ENCODE data around the gene RABGAP1L.

The RABGAP1L gene

GRCh38 chr1:174960362-174960761 lies 801.0 kb downstream of the RABGAP1L start:
- DNase-seq (ENCODE audit: insufficient read length) (no peak), FAIRE-seq (no peak)
- TF ChIP-seq POLR2AphosphoS5 (IDR thresholded peaks at IDR 0.05; ENCODE audit: low read depth, low read length) (no peak), POLR2A (IDR thresholded peaks at IDR 0.05; ENCODE audit: low read depth, low read length) (no peak), TAF1 (IDR thresholded peaks at IDR 0.05; ENCODE audit: borderline replicate concordance, low read depth, low read length) (no peak)

- FAIRE-seq (no peak), DNase-seq (ENCODE audit: insufficient read length) (no peak)
- no peak for TF ChIP-seq POLR2AphosphoS5 (IDR thresholded peaks at IDR 0.05; ENCODE audit: low read depth, low read length)
- TF ChIP-seq POLR2A (IDR thresholded peaks at IDR 0.05; ENCODE audit: low read depth, low read length), result no peak
- TF ChIP-seq TAF1 (IDR thresholded peaks at IDR 0.05; ENCODE audit: borderline replicate concordance, low read depth, low read length), result no peak
Measured at GRCh38 chr1:174963529-174964125, 804.3 kb downstream of the RABGAP1L start.

DNA sequence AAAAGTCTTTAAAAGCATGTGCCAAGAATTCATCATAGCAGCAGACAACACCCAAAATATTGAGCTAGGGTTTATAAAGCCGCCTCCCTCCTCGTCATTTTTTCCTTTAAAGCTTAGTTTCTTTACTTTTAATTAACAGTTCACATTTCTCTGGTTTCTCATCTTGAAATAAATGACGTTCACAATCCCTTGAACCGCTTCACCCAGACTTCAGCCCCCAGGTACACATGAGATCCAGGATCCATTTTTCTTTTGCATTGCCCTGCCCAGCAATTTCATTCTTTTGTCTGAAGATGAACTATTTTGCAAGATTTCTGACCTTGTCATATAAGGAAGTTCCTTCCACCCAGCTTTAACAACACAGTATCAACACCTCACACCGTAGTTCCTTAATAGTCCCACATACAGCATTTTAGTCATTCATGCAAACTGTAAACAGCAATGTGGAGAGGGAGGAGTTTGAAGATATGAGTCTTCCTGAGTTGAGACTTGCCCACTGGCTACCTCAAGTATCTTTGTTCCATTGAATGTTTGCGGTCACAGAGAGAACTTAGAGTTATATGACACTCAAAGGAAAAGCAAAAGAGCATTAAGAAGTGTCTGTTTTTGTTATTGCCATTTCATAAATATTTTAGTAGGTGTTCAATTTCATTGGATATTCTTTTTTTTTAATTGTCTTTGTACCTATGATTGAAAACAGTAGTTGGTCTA lies 805.1 kb downstream of the RABGAP1L start:
- no peak for FAIRE-seq
- no peak for DNase-seq (ENCODE audit: insufficient read length)
- TF ChIP-seq TAF1 (IDR thresholded peaks at IDR 0.05; ENCODE audit: borderline replicate concordance, low read depth, low read length), result no peak
- no peak for TF ChIP-seq POLR2AphosphoS5 (IDR thresholded peaks at IDR 0.05; ENCODE audit: low read depth, low read length)
- TF ChIP-seq POLR2A (IDR thresholded peaks at IDR 0.05; ENCODE audit: low read depth, low read length), result no peak

- FAIRE-seq (no peak), DNase-seq (ENCODE audit: insufficient read length) (no peak)
- no peak for TF ChIP-seq POLR2A (IDR thresholded peaks at IDR 0.05; ENCODE audit: low read depth, low read length)
- no peak for TF ChIP-seq TAF1 (IDR thresholded peaks at IDR 0.05; ENCODE audit: borderline replicate concordance, low read depth, low read length)
- TF ChIP-seq POLR2AphosphoS5 (IDR thresholded peaks at IDR 0.05; ENCODE audit: low read depth, low read length), result no peak
Measured at GRCh38 chr1:174964972-174965361, 805.6 kb downstream of the RABGAP1L start.

DNA sequence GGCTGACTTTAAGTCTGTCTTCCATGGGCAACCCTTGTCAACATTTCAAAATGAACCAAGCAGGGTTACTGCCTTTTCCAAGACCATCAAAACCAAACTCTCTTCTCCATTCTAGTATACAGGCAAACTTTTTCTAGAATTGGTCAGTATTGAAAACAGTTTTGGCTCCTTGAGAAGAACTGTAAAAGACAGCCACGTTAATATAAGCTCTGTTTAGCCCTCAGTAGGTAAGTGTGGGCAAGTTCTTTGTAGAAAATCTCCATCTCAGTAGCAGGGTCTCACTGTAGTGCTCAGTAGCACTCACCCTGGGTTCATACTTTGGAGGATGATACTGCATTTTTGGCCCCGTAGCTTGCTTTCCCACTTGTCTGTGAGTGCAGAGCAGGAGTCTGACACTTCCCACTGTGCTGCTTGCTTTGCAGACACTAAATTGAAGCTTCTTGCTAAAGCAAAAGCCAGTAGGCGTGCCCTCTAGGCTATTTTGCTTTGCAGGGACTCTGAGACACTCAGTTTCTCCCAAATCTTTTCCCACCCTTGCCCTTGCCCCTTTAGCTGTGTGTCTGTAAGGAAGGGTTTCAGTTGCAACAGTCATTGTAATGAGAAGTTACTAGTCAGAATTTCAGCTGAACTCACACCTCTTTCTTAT lies 806.2 kb downstream of the RABGAP1L start:
- DNase-seq (ENCODE audit: insufficient read length) (no peak), FAIRE-seq (no peak)
- TF ChIP-seq TAF1 (IDR thresholded peaks at IDR 0.05; ENCODE audit: borderline replicate concordance, low read depth, low read length) (no peak), POLR2A (IDR thresholded peaks at IDR 0.05; ENCODE audit: low read depth, low read length) (no peak), POLR2AphosphoS5 (IDR thresholded peaks at IDR 0.05; ENCODE audit: low read depth, low read length) (no peak)

- DNase-seq (ENCODE audit: insufficient read length) (no peak), FAIRE-seq (no peak)
- TF ChIP-seq POLR2AphosphoS5 (IDR thresholded peaks at IDR 0.05; ENCODE audit: low read depth, low read length) (no peak), TAF1 (IDR thresholded peaks at IDR 0.05; ENCODE audit: borderline replicate concordance, low read depth, low read length) (no peak), POLR2A (IDR thresholded peaks at IDR 0.05; ENCODE audit: low read depth, low read length) (no peak)
Measured at GRCh38 chr1:174966008-174966572, 806.8 kb downstream of the RABGAP1L start.

DNA sequence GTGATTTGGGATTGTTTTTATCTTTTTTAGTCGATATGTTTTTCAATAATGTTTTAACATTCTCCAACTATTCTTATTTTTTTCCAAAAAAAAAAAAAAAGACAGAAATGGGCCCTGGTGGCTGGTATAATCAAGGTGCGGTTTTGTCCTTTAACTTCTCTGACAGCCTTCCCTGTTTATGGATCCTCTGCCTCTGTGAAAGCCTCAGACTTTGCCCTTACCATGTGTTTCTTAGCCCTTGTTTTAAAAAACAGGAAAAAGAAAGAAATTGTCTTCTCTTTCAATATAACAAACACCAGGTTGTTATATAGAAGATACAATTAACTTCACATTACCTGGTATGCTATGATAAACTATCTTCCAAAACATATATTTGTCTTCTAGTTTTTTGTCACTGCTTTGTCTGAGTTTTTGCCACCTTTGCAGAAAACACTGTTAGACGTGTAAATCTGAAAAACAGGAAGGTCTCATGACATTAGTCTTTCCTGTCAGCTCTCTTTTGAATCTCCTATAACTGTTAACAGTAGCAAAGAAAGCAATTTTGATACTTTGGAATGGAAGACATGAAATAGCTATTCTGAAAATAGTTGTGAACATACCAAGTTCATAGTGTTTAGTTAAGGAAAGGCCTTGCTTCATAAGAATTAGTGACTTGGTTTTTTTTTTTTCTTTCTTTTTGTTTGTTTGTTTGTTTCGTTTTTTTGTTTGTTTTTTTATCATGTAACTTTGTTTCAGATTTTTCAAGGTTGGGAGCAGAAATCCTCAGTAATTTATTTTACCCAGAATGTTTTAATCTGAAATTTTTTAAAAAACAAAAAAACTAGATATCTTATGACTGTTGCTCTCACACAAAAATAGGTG lies 808.8 kb downstream of the RABGAP1L start:
- DNase-seq (ENCODE audit: insufficient read length) (no peak), FAIRE-seq (peak; percentile 42)
- TF ChIP-seq POLR2AphosphoS5 (IDR thresholded peaks at IDR 0.05; ENCODE audit: low read depth, low read length) (no peak), TAF1 (IDR thresholded peaks at IDR 0.05; ENCODE audit: borderline replicate concordance, low read depth, low read length) (no peak), POLR2A (IDR thresholded peaks at IDR 0.05; ENCODE audit: low read depth, low read length) (no peak)

GRCh38 chr1:174968750-174969244 lies 809.5 kb downstream of the RABGAP1L start:
- no peak for TF ChIP-seq POLR2A (IDR thresholded peaks at IDR 0.05; ENCODE audit: low read depth, low read length)
- no peak for TF ChIP-seq POLR2AphosphoS5 (IDR thresholded peaks at IDR 0.05; ENCODE audit: low read depth, low read length)
- TF ChIP-seq TAF1 (IDR thresholded peaks at IDR 0.05; ENCODE audit: borderline replicate concordance, low read depth, low read length), result no peak
- no peak for DNase-seq (ENCODE audit: insufficient read length)
- peak; percentile 73 for FAIRE-seq

DNA sequence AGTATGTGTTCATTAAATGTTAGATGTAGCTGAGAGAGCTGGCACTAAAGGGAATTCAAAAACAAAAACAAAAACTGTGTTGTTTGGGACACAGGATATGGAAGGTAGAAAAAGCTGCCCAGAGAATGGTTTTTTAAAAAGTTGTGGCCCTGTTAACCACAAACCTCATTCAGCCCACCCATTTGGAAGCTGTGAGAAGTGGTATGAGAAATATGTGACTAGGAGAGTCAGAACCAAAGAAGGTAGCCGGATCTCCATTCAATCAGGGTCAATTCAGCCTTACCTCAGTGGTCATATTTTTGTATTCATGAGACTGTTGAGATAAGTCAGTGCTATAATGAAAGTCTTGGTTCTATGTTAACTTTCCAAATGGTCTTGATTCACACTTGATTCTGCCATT lies 810.7 kb downstream of the RABGAP1L start:
- DNase-seq (ENCODE audit: insufficient read length) (no peak), FAIRE-seq (no peak)
- TF ChIP-seq POLR2A (IDR thresholded peaks at IDR 0.05; ENCODE audit: low read depth, low read length), result no peak
- no peak for TF ChIP-seq TAF1 (IDR thresholded peaks at IDR 0.05; ENCODE audit: borderline replicate concordance, low read depth, low read length)
- TF ChIP-seq POLR2AphosphoS5 (IDR thresholded peaks at IDR 0.05; ENCODE audit: low read depth, low read length), result no peak

DNA sequence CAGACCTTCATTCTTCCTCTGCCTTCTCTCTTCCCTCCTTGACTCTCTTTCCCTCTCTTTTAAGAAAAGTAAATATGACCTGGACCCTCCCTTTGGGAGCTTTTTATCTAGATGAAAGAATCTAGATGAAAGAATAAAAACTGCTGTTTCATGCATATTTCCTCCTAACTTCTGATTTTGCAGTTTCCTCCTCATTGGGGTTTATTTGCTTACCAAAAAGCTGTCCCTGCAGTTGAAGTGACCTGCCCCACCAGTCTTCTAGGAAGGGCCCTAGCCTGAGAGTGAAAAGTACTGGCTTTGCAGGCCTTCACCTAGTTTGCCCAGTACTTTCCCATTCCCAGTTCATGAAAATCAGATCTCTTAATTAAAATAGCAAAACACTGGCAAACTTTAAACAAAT lies 812.1 kb downstream of the RABGAP1L start:
- TF ChIP-seq POLR2A (IDR thresholded peaks at IDR 0.05; ENCODE audit: low read depth, low read length), result no peak
- TF ChIP-seq POLR2AphosphoS5 (IDR thresholded peaks at IDR 0.05; ENCODE audit: low read depth, low read length), result no peak
- TF ChIP-seq TAF1 (IDR thresholded peaks at IDR 0.05; ENCODE audit: borderline replicate concordance, low read depth, low read length), result no peak
- no peak for FAIRE-seq
- no peak for DNase-seq (ENCODE audit: insufficient read length)

GRCh38 chr1:174971902-174972301 lies 812.6 kb downstream of the RABGAP1L start:
- FAIRE-seq, result no peak
- no peak for TF ChIP-seq POLR2A (IDR thresholded peaks at IDR 0.05; ENCODE audit: low read depth, low read length)
- no peak for DNase-seq (ENCODE audit: insufficient read length)

Data from GM12892 (cell line).